Left lung (tissue), 10 donors: ENCODE results near the gene AS3MT. TPM values are rescaled to one million over a fixed set of nuclear protein-coding genes. Genes with fewer than 3 reads are reported as not detected.

ENCODE experiments used
- ATAC-seq: fragments of 200-7000 bp; cut with Tn5 transposase; one replicate; pipeline ENCODE4 v1.9.1; 2020; ENCODE audit warnings: moderate library complexity
- DNase-seq, 4 donors: peaks; one replicate each; pipeline ENCODE4 v3.0.0-alpha.2; 2013 to 2020
- H3K27ac ChIP-seq, 2 donors: fragments of 200-600 bp; sonication (generic) in 1 of 2; one replicate each; pipeline versions ENCODE4 v1.5.0 to v1.8.0; 2020 to 2021
- H3K27me3 ChIP-seq, 2 donors: fragments of 200-600 bp; sonication (generic) in 1 of 2; one replicate each; pipeline versions ENCODE4 v1.5.0 to v1.8.0; 2020 to 2021
- H3K36me3 ChIP-seq, 2 donors: fragments of 200-600 bp; sonication (generic) in 1 of 2; one replicate each; pipeline versions ENCODE4 v1.5.0 to v1.8.0; 2020 to 2021
- H3K4me1 ChIP-seq, 2 donors: fragments of 200-600 bp; one replicate each; pipeline ENCODE4 v1.8.0; 2021
- H3K4me3 ChIP-seq, 2 donors: fragments of 200-600 bp; sonication (generic) in 1 of 2; one replicate each; pipeline versions ENCODE4 v1.5.0 to v1.8.0; 2020 to 2021; ENCODE audit warnings: mild to moderate bottlenecking in 1 of 2
- H3K9me3 ChIP-seq, 2 donors: fragments of 200-600 bp; sonication (generic) in 1 of 2; one replicate each; pipeline versions ENCODE4 v1.5.0 to v1.8.0; 2020 to 2021
- intact Hi-C, 2 donors: fragments of 100-400 bp; cut with DNase I; formaldehyde crosslinking; loops; one replicate each; pipeline versions ENCODE4 v1.11.2 to v1.14.2; 2022
- polyA plus RNA-seq, 6 donors: library from polyadenylated mRNA; unstranded; fragments of 120-200 nt; gene quantifications; one replicate each; pipeline ENCODE4 v1.2.1, GENCODE V29; 2013; ENCODE audit not compliant: insufficient read length in 6 of 6
- total RNA-seq, 2 donors: library from RNA; stranded (reverse); fragmentation: NEBNext Ultra II Directional; extraction: Animal tissue kit (Norgen Biotek cat#: 25700); gene quantifications; one replicate each; pipeline ENCODE4 v1.2.1, GENCODE V29; 2021
- TF ChIP-seq, protein P1 (sequence below), 2 donors: fragments of 200-600 bp; sonication (generic) in 1 of 2; IDR thresholded peaks; one replicate each; pipeline versions ENCODE4 v1.5.0 to v1.8.0; 2021; ENCODE audit warnings: antibody characterized with exemption in 2 of 2
- donor health status: DM: no; HTN: yes; CAD: no.
- donor health status: DM: no; HTN: no; CAD: no.

The AS3MT gene
- total and polyA plus RNA-seq, 8 donors: 1.5 to 18.9 (median 14.9) TPM

DNA sequence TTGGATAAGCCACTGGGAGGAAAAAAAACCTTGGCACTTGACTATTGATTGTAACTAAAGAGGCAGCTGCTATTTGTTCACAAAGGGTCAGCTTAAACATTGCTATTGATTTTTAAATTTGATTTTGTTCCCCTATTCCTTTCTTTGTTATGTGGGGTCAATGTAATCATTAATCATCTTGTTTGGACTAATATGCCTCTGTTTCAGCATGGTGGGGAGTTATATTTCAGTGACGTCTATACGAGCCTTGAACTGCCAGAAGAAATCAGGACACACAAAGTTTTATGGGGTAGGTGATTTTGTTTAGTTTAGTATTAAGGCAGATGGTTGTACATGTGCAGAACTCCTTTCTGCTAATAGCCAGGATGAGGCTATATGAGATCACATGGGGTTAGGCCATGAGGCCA is 7.5 kb downstream of the AS3MT start:
- ATAC-seq (no peak), DNase-seq (no peak)
- Histone ChIP-seq H3K27ac (no peak overlapping the region), H3K4me1 (no peaks in the 10 kb centered on the region), H3K27me3 (no peaks in the 10 kb centered on the region), H3K9me3 (no peaks in the 10 kb centered on the region), H3K36me3 (no peaks in the 10 kb centered on the region), H3K4me3 (no peak overlapping the region)
- TF ChIP-seq, protein P1, sequence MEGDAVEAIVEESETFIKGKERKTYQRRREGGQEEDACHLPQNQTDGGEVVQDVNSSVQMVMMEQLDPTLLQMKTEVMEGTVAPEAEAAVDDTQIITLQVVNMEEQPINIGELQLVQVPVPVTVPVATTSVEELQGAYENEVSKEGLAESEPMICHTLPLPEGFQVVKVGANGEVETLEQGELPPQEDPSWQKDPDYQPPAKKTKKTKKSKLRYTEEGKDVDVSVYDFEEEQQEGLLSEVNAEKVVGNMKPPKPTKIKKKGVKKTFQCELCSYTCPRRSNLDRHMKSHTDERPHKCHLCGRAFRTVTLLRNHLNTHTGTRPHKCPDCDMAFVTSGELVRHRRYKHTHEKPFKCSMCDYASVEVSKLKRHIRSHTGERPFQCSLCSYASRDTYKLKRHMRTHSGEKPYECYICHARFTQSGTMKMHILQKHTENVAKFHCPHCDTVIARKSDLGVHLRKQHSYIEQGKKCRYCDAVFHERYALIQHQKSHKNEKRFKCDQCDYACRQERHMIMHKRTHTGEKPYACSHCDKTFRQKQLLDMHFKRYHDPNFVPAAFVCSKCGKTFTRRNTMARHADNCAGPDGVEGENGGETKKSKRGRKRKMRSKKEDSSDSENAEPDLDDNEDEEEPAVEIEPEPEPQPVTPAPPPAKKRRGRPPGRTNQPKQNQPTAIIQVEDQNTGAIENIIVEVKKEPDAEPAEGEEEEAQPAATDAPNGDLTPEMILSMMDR (IDR thresholded peaks at IDR 0.05): no peak
- intact Hi-C loops: no loop called here

DNA sequence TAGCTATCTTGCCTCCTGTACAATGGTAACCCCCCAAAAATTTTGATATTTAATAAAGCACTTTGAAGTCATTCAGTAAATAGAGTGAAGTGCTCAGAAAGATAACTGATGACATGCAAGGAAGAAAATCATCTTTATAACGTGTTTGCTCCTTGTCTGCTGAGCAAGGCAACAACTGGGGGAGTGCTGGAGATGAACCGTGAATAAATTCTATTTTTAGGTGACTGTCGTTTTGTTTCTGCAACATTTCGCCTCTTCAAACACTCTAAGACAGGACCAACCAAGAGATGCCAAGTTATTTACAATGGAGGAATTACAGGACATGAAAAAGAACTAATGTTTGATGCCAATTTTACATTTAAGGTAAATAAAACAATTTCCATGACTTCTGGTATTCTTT is 9.4 kb downstream of the AS3MT start:
- Histone ChIP-seq H3K27me3 (no peaks in the 10 kb centered on the region), H3K9me3 (no peaks in the 10 kb centered on the region), H3K4me3 (no peak overlapping the region), H3K27ac (no peak overlapping the region), H3K36me3 (no peaks in the 10 kb centered on the region), H3K4me1 (no peaks in the 10 kb centered on the region)
- DNase-seq: no peak
- intact Hi-C loops: no loop called here
- TF ChIP-seq, protein P1 (IDR thresholded peaks at IDR 0.05): no peak
- no peak for ATAC-seq

DNA sequence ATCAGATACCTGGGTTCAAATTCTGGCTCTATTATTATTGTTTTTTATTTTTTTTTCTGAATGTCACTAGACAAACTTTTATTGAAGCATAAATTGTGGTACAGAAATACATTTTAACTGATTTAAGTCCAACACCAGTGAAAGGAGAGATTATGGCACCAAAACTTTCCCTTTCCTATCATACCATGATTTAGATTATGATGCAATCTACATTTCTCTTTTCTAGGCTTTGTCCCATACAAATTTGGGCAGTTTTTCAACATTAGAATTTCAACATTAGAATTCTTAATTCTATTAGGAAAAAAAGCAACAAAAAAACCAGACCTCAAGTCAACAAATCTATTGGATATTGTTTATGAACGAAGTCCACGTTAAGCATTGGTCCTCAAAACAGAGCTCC is 11.0 kb downstream of the AS3MT start:
- intact Hi-C loops: no loop called here
- Histone ChIP-seq H3K27me3 (no peaks in the 10 kb centered on the region), H3K4me3 (no peak overlapping the region), H3K9me3 (no peaks in the 10 kb centered on the region), H3K27ac (no peak overlapping the region), H3K36me3 (no peaks in the 10 kb centered on the region), H3K4me1 (no peaks in the 10 kb centered on the region)
- TF ChIP-seq, protein P1 (IDR thresholded peaks at IDR 0.05): no peak
- no peak for ATAC-seq
- DNase-seq: no peak

DNA sequence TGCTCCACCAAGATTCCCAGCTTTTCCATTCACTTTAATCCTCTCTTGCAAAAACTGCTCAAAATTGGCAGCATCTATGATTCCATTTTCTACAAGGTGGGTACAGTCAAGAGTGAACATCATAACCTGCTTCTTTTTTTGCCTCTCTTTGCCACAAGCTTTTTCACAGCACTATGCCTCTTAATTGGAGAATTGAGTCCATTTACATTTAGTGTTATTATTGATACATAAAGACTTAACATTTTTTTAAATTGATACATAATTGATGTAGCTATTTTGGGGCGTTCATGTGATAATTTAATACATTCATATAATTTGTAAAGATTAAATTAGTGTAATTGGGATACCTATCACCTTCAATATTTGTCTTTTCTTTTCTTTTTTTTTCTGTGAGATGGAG is 18.8 kb downstream of the AS3MT start:
- H3K4me3 ChIP-seq: no peak overlapping the region
- no peak overlapping the region for H3K27ac ChIP-seq
- intact Hi-C loops: no loop called here
- H3K9me3 ChIP-seq: no peaks in the 10 kb centered on the region
- TF ChIP-seq, protein P1 (IDR thresholded peaks at IDR 0.05): no peak
- ATAC-seq: no peak
- no peaks in the 10 kb centered on the region for H3K36me3 ChIP-seq
- no peak for DNase-seq
- H3K4me1 ChIP-seq: no peaks in the 10 kb centered on the region
- H3K27me3 ChIP-seq: no peaks in the 10 kb centered on the region

DNA sequence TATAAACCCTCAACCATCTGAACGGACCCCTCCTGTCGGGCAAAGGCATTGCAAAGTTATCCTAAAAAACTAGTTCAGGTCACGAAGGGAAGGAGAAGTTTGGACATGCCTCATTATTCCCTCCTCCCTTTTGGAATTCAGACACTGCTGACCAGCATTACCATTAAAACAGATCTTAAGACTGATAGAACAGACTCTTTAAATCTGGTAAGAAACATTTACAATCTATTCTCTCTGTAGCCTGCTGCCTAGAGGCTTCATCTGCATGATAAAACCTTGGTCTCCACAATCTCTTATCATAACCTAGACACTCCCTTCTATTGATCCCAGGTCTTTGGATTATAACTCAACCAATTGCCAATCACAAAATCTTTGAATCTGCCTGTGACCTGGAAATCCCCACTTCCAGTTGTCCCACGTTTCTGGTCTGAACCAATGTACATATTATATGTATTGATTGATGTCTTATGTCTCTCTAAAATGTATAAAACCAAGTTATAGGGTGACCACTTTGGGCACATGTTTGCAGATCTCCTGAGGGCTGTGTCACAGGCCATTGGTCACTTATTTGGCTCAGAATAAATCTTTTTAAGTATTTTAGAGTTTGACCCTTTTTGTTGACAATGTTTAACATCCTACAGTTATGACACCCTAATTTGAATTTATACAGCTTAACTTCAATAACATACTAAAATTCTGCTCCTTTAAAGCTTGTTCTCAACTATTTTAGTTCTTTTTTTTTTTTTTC is 25.4 kb downstream of the AS3MT start:
- intact Hi-C loops: no loop called here

More for the DNA sequence above, 25.4 kb downstream of the AS3MT start:
- TF ChIP-seq, protein P1 (IDR thresholded peaks at IDR 0.05): no peak
- H3K27ac ChIP-seq: no peak overlapping the region
- no peaks in the 10 kb centered on the region for H3K9me3 ChIP-seq
- ATAC-seq: no peak
- no peak for DNase-seq
- H3K4me3 ChIP-seq: no peak overlapping the region
- H3K4me1 ChIP-seq: no peaks in the 10 kb centered on the region
- H3K27me3 ChIP-seq: no peaks in the 10 kb centered on the region
- no peaks in the 10 kb centered on the region for H3K36me3 ChIP-seq
